Stimulated activated CD8-positive, alpha-beta memory T cell treated with anti-CD3 and anti-CD28 coated beads, Interleukin-15, amount 100 ng/mL, for 48 hours (primary cell): ENCODE data around the gene PDS5B.
"Not testable (repeated sequence)": the region's sequence is repeated elsewhere in the genome, so short reads cannot be mapped to it uniquely, and the experiment has no call there.

Source experiments
- DNase-seq, 2 donors: peaks; one replicate each; pipeline ENCODE4 v3.0.0-alpha.2; 2020; ENCODE audit warnings: low read depth in 2 of 2

The PDS5B gene

GRCh38 chr13:32791545-32792172 lies 205.4 kb downstream of the PDS5B start:
- peak; percentile 21 to 29 for DNase-seq

- no peak for DNase-seq
Observed at GRCh38 chr13:32796754-32797153, 210.5 kb downstream of the PDS5B start.

- no peak for DNase-seq
Observed at GRCh38 chr13:32802159-32802558, 215.9 kb downstream of the PDS5B start.

GRCh38 chr13:32804673-32805230 lies 218.5 kb downstream of the PDS5B start:
- DNase-seq, result no peak

GRCh38 chr13:32811297-32811800 lies 225.1 kb downstream of the PDS5B start:
- DNase-seq, result no peak

- no peak for DNase-seq
Observed at GRCh38 chr13:32821149-32821688, 235.0 kb downstream of the PDS5B start.

- no peak for DNase-seq
Observed at GRCh38 chr13:32822771-32823170, 236.5 kb downstream of the PDS5B start.

- no peak for DNase-seq
Observed at GRCh38 chr13:32823597-32823996, 237.3 kb downstream of the PDS5B start.

GRCh38 chr13:32824061-32824460 lies 237.8 kb downstream of the PDS5B start:
- no peak for DNase-seq

GRCh38 chr13:32824675-32825074 lies 238.4 kb downstream of the PDS5B start:
- no peak for DNase-seq

GRCh38 chr13:32825481-32825880 lies 239.2 kb downstream of the PDS5B start:
- DNase-seq, result no peak

GRCh38 chr13:32826372-32826771 lies 240.1 kb downstream of the PDS5B start:
- not testable (repeated sequence) for DNase-seq
